Brain pericyte (primary cell): ENCODE data around the gene CYP4F22.

Experiments
- DNase-seq: peaks from one replicate; pipeline ENCODE4 v3.0.0-alpha.2; 2012; ENCODE audit warnings: low read depth, low spot score

The CYP4F22 gene

GRCh38 chr19:15534957-15535864 is 26.9 kb downstream of the CYP4F22 start:
- DNase-seq, result no peak

- no peak for DNase-seq
These were observed 28.0 kb downstream of the CYP4F22 start for GRCh38 chr19:15536350-15536749.

- DNase-seq, result no peak
These were observed 30.4 kb downstream of the CYP4F22 start for GRCh38 chr19:15538774-15539173.

GRCh38 chr19:15539638-15540037 is 31.3 kb downstream of the CYP4F22 start:
- no peak for DNase-seq

- no peak for DNase-seq
These were observed 32.1 kb downstream of the CYP4F22 start for GRCh38 chr19:15540435-15540834.

GRCh38 chr19:15544283-15544682 is 36.0 kb downstream of the CYP4F22 start:
- no peak for DNase-seq

GRCh38 chr19:15544970-15545369 is 36.6 kb downstream of the CYP4F22 start:
- DNase-seq, result no peak

- no peak for DNase-seq
These were observed 40.3 kb downstream of the CYP4F22 start for GRCh38 chr19:15548648-15549047.

GRCh38 chr19:15549581-15549980 is 41.3 kb downstream of the CYP4F22 start:
- DNase-seq, result no peak

- DNase-seq, result no peak
These were observed 41.9 kb downstream of the CYP4F22 start for GRCh38 chr19:15550273-15550672.

- no peak for DNase-seq
These were observed 42.6 kb downstream of the CYP4F22 start for GRCh38 chr19:15550929-15551292.

- DNase-seq, result no peak
These were observed 43.1 kb downstream of the CYP4F22 start for GRCh38 chr19:15551293-15552004.

- DNase-seq, result no peak
These were observed 46.7 kb downstream of the CYP4F22 start for GRCh38 chr19:15555021-15555420.

GRCh38 chr19:15555759-15556633 is 47.7 kb downstream of the CYP4F22 start:
- peak; percentile 49 for DNase-seq

- DNase-seq, result peak; percentile 17
These were observed 48.4 kb downstream of the CYP4F22 start for GRCh38 chr19:15556634-15557181.

GRCh38 chr19:15557223-15557622 is 48.9 kb downstream of the CYP4F22 start:
- no peak for DNase-seq

- DNase-seq, result no peak
These were observed 53.8 kb downstream of the CYP4F22 start for GRCh38 chr19:15562145-15562544.

- DNase-seq, result no peak
These were observed 54.5 kb downstream of the CYP4F22 start for GRCh38 chr19:15562861-15563260.

GRCh38 chr19:15563325-15563794 is 55.0 kb downstream of the CYP4F22 start:
- no peak for DNase-seq

GRCh38 chr19:15563931-15564330 is 55.6 kb downstream of the CYP4F22 start:
- DNase-seq, result no peak

- no peak for DNase-seq
These were observed 56.3 kb downstream of the CYP4F22 start for GRCh38 chr19:15564534-15565168.
